HL-60/S4 treated with retinoic acid at 250 ng/mL for 4 days and 3 days (cell line): ENCODE results near the gene ZNF622.
"Not testable (repeated sequence)": the region's sequence is repeated elsewhere in the genome, so short reads cannot be mapped to it uniquely, and the experiment has no call there.

Source experiments
- in situ Hi-C: fragments of 300-500 bp; cut with MboI; formaldehyde crosslinking; loops from 2 replicates; pipeline ENCODE4 v1.7.0; 2022; ENCODE audit warnings: low sequenced_read_pairs

The ZNF622 gene

GRCh38 chr5:16436065-16436682 lies 29.4 kb downstream of the ZNF622 start:
- in situ Hi-C loops = not testable (repeated sequence)

DNA sequence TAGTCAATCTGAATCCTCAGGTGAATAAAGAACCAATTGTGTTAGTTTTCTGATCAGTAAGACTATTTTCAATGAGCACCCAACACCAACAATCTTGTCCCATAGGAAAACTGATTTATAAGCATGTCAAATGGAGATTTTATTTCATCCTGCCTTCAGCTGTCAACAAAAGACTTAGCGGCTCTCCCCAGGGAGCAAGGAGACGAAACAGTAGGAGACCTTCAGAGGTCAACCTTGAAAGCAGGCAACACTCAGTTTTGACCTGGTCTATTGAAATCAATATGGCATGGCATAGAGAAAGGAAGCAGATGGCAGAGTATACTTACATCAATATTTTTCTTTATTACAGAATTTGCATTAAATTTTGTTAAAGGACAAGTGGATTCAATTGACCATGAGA lies 34.1 kb downstream of the ZNF622 start:
- in situ Hi-C loops = no loop called here

DNA sequence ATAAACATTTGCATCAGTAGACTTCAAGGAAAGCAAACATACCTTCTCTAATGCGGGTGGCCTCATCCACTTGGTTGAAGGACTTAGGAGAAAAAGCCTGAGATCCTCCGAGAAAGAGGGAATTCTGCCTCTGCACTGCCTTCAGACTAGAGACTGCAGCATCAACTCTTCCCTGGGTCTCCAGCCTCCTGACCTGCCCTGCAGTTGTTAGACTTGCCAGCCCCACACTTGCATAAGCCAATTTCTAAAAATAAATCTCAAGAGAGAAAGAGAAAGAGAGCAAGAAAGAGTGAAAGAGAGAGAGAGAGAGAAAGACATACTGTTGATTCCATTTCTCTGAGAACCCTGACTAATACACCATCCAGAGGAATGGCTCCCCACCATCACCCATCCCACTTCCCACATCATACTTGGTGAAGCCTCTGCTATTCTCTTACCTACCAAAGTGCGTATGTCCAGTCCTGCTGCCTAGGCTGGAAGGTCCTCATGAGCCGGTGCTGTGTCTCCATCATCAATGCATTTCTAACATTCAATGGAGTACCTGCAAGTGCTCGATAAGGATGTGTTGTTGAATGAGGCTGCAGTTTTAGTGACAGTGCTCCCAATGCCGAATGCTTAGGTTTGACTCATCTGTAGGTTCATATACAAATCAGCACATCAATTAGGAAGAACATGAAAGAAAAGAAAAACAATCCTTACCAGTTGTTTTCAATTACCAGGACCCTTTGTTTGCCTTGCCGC lies 35.1 kb downstream of the ZNF622 start:
- in situ Hi-C loops = no loop called here

DNA sequence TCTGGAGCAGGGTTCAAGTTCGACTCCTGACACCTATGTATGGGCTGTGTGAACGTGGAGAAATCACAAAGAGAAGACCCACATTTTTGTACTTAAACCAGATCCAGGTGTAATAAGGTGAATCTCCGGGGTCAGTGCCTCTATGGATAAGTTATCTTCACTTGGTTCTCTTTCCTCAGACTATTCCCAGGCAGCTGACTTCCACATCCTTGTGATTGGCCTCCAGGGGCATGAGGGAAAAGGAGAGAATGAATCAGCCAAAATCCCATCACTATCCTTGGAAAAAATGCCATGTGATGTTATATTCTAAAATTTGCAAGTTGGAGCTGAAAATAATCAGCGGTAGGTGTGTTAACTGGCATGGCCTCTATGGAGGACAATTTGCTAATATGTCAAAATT lies 37.2 kb downstream of the ZNF622 start:
- in situ Hi-C loops = no loop called here

- in situ Hi-C loops = no loop called here
Observed at GRCh38 chr5:16427587-16427986, 38.0 kb downstream of the ZNF622 start.

DNA sequence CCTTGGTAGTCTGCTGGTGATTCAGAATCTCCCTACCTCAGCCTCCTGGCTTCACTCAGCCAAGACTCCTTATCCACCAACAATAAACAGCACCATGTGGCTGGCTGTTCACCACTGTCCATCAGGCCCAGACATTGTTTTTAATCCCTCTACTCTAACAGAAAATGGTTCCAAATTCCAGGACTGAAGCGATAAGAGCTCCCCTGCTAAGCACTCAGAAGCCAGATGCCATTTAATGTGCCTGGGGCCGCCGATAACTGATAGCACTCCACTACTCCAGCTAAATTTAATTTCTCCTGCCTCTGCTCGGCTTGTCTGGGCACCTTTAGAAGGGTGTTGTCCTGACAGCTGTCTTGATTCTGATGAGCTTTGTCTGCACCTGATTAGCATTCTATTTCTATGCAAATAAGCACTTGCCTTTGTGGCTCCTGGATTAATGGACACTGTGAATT lies 47.1 kb downstream of the ZNF622 start:
- in situ Hi-C loops = no loop called here

GRCh38 chr5:16417398-16418074 lies 48.1 kb downstream of the ZNF622 start:
- in situ Hi-C loops = no loop called here

DNA sequence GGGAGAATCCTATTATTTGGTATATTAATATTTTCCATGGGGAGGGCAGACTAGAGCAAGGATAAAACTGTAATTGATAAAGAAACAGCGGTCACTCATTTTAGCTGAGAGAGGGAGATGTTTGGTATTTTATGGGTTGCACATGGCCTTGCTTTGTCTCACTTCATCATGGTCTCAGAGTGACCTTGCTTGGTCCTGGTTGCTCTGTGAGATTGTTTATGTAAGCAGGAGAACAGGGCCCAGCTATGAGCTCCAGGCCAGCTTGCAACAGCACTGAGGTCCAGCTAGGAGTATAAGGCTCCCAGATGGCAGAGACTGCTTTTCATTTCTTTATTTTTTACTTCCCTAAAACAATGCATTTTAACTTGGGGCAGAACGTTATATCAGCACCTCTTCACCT lies 50.7 kb downstream of the ZNF622 start:
- in situ Hi-C loops = no loop called here

DNA sequence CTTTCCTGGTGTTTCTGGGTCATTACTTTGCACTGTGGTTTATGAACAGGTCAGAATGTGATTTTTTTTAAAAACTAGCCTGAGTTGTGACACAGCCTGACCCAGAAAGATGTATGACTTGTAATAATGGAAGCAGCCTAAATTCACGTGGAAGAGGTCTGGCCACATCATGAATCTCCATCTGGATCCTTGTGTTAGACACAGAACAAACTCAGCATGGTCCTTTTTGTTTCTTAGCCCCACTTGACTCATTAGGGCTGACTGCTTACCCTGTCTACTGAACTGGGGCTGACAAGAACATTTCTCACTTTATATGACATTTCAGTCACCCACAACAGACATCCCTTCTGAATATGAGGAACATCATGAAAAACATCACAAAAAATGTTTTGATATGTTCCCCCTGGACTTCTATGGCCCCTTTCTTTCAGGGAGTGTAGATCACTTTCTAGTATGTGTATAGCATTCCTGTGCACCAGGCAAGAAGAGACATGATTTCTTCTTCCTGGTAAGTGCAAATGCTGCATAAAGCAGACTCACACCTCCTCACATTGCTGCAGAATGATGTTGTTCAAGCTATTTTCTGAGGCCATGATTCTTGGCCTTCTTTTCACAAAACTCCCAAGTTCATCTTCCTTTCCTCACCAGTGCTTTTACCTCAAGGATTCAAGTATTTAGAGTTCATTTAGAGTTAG lies 52.3 kb downstream of the ZNF622 start:
- in situ Hi-C loops = no loop called here

DNA sequence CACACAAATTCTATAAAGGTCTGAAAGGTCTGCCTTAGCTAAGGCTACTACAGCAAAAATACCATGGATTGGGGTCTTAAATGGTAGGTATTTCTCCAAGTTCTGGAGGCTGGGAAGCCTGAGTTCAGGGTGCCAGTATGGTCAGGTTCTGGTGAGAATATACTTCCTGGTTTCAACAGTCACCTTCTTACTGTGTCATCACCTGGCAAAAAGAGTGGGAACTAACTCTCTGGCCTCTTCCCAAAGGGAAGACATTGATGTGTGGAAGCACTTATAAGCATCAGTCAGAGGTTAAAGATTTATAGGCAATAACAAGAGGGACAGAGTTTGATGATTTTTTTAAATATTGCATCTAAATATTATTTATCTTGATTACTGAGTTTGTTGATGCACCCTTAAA lies 53.0 kb downstream of the ZNF622 start:
- in situ Hi-C loops = no loop called here

DNA sequence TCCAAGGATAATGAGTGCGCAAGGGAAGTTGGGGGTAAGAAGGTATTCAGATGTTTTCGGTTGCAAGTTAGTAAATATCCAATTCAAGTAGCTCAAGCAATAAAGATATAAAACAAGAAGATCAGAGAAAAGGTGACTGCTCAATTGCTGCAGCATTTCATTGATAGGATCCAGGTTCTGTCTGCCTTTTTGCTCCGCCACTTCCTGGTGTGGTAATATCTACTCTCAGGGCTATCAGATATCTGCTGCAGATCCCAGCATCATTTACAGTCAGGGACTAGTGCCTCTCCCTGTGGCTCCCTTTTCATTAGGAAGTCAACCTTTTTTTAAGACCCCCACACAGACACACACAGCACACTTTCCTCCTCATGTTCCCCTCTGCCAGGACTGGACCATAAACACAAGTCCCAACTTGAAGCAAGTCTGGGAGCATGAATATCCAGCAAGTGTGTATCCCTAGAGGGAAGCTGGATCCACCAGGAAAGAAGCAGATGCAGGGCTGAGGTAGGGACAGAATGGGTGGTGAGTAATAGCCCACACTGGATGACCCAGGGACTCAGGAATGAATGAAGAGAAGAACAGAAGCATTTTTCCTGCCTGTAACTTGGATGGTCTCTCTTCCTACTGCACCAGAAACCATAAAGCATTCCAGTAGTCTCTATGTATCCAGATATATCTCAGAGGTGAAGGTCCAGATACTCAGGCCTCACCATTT lies 53.7 kb downstream of the ZNF622 start:
- in situ Hi-C loops = no loop called here

GRCh38 chr5:16411235-16411634 lies 54.4 kb downstream of the ZNF622 start:
- in situ Hi-C loops = no loop called here

GRCh38 chr5:16410338-16410737 lies 55.3 kb downstream of the ZNF622 start:
- in situ Hi-C loops = no loop called here

DNA sequence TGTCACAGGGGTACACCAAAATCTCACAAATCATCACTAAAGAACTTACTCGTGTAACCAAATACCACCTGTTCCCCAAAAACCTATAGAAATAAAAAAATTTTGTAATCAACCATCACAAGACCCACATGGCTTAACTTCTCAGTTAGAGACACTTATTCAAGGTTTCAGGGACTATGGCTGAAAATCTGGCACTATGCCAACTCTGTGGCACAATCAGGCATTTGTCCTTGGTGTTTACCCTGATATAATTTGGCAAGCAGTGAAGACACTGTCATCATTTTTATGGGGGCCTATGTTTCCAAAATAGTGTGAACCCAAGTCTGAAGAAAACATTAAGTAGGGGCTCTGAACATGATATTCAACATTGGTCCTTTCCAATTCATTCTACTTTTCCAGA lies 59.0 kb downstream of the ZNF622 start:
- in situ Hi-C loops = no loop called here

- in situ Hi-C loops = no loop called here
Observed at GRCh38 chr5:16406023-16406422, 59.6 kb downstream of the ZNF622 start.
